ENCODE results near the gene WBP2. TPM values are rescaled to one million over a fixed set of nuclear protein-coding genes. Genes with fewer than 3 reads are reported as not detected.

Gene WBP2
- total and polyA plus RNA-seq, 5 donors from 2014 or later, result 77.7 to 118 (median 92.2) TPM

- no peak overlapping the region for H3K27ac Mint-ChIP-seq
- peaks cover 0 to 36% (median 13%) of the 10 kb centered on the region in 4 donors for H3K4me1 Mint-ChIP-seq
- H3K36me3 Mint-ChIP-seq, result peaks cover 6% of the 10 kb centered on the region
- peaks cover 27% of the 10 kb centered on the region for H3K4me1 ChIP-seq (ENCODE audit: control insufficient read depth, insufficient read depth, low read length, poor library complexity, severe bottlenecking)
- H3K27me3 ChIP-seq (ENCODE audit: control insufficient read depth, insufficient read depth, low read length), result no peaks in the 10 kb centered on the region
- no peaks in the 10 kb centered on the region for H3K9me3 ChIP-seq (ENCODE audit: control insufficient read depth in 2 of 2, low read length in 2 of 2)
- no peak overlapping the region for H3K4me3 Mint-ChIP-seq
- H3K9me3 Mint-ChIP-seq, result no peaks in the 10 kb centered on the region
- ATAC-seq (ENCODE audit: low read depth in 2 of 2) (no peak), DNase-seq (no peak)
- no peak overlapping the region for H3K27ac ChIP-seq (ENCODE audit: insufficient read depth, low read length, poor library complexity, severe bottlenecking)
- H3K27me3 Mint-ChIP-seq, result no peaks in the 10 kb centered on the region
- no peak overlapping the region for H3K4me3 ChIP-seq (ENCODE audit: low read depth, low read length)
- H3K36me3 ChIP-seq (ENCODE audit: control insufficient read depth, insufficient read depth, low read length), result peaks cover 36% of the 10 kb centered on the region
Observed at GRCh38 chr17:75825748-75826370, 29.3 kb downstream of the WBP2 start.

GRCh38 chr17:75825149-75825552 is 30.0 kb downstream of the WBP2 start:
- Mint-ChIP-seq H3K27ac (peak overlapping the region in 1 of 3 donors; percentile 73), H3K27me3 (no peaks in the 10 kb centered on the region), H3K4me3 (no peak overlapping the region), H3K9me3 (no peaks in the 10 kb centered on the region), H3K36me3 (peaks cover 8% of the 10 kb centered on the region), H3K4me1 (peaks cover 0 to 37% (median 13%) of the 10 kb centered on the region in 4 donors)
- Histone ChIP-seq H3K27me3 (ENCODE audit: control insufficient read depth, insufficient read depth, low read length) (no peaks in the 10 kb centered on the region), H3K27ac (ENCODE audit: insufficient read depth, low read length, poor library complexity, severe bottlenecking) (no peak overlapping the region), H3K36me3 (ENCODE audit: control insufficient read depth, insufficient read depth, low read length) (peaks cover 35% of the 10 kb centered on the region), H3K4me3 (ENCODE audit: low read depth, low read length) (no peak overlapping the region), H3K4me1 (ENCODE audit: control insufficient read depth, insufficient read depth, low read length, poor library complexity, severe bottlenecking) (peaks cover 27% of the 10 kb centered on the region), H3K9me3 (ENCODE audit: control insufficient read depth in 2 of 2, low read length in 2 of 2) (no peaks in the 10 kb centered on the region)
- ATAC-seq (ENCODE audit: low read depth in 2 of 2) (no peak), DNase-seq (no peak)

GRCh38 chr17:75824666-75825065 is 30.5 kb downstream of the WBP2 start:
- Histone ChIP-seq H3K4me1 (ENCODE audit: control insufficient read depth, insufficient read depth, low read length, poor library complexity, severe bottlenecking) (peaks cover 27% of the 10 kb centered on the region), H3K4me3 (ENCODE audit: low read depth, low read length) (no peak overlapping the region), H3K36me3 (ENCODE audit: control insufficient read depth, insufficient read depth, low read length) (peaks cover 34% of the 10 kb centered on the region), H3K27ac (ENCODE audit: insufficient read depth, low read length, poor library complexity, severe bottlenecking) (no peak overlapping the region), H3K9me3 (ENCODE audit: control insufficient read depth in 2 of 2, low read length in 2 of 2) (no peaks in the 10 kb centered on the region), H3K27me3 (ENCODE audit: control insufficient read depth, insufficient read depth, low read length) (no peaks in the 10 kb centered on the region)
- Mint-ChIP-seq H3K27ac (no peak overlapping the region), H3K27me3 (no peaks in the 10 kb centered on the region), H3K4me1 (peaks cover 0 to 35% (median 13%) of the 10 kb centered on the region in 4 donors), H3K4me3 (no peak overlapping the region), H3K9me3 (no peaks in the 10 kb centered on the region), H3K36me3 (peaks cover 8% of the 10 kb centered on the region)
- ATAC-seq (ENCODE audit: low read depth in 2 of 2) (no peak), DNase-seq (no peak)

GRCh38 chr17:75824050-75824552 is 31.0 kb downstream of the WBP2 start:
- H3K9me3 ChIP-seq (ENCODE audit: control insufficient read depth in 2 of 2, low read length in 2 of 2), result no peaks in the 10 kb centered on the region
- DNase-seq (no peak), ATAC-seq (ENCODE audit: low read depth in 2 of 2) (no peak)
- H3K36me3 ChIP-seq (ENCODE audit: control insufficient read depth, insufficient read depth, low read length), result peaks cover 38% of the 10 kb centered on the region
- Mint-ChIP-seq H3K9me3 (no peaks in the 10 kb centered on the region), H3K27ac (peak overlapping the region in 1 of 3 donors; percentile 42), H3K36me3 (peaks cover 12% of the 10 kb centered on the region), H3K27me3 (no peaks in the 10 kb centered on the region), H3K4me3 (no peak overlapping the region), H3K4me1 (peaks cover 0 to 35% (median 13%) of the 10 kb centered on the region in 4 donors)
- peaks cover 27% of the 10 kb centered on the region for H3K4me1 ChIP-seq (ENCODE audit: control insufficient read depth, insufficient read depth, low read length, poor library complexity, severe bottlenecking)
- no peaks in the 10 kb centered on the region for H3K27me3 ChIP-seq (ENCODE audit: control insufficient read depth, insufficient read depth, low read length)
- H3K4me3 ChIP-seq (ENCODE audit: low read depth, low read length), result no peak overlapping the region
- H3K27ac ChIP-seq (ENCODE audit: insufficient read depth, low read length, poor library complexity, severe bottlenecking), result no peak overlapping the region

GRCh38 chr17:75823257-75824041 is 31.7 kb downstream of the WBP2 start:
- DNase-seq (no peak), ATAC-seq (ENCODE audit: low read depth in 2 of 2) (no peak)
- peaks cover 27% of the 10 kb centered on the region for H3K4me1 ChIP-seq (ENCODE audit: control insufficient read depth, insufficient read depth, low read length, poor library complexity, severe bottlenecking)
- no peaks in the 10 kb centered on the region for H3K9me3 ChIP-seq (ENCODE audit: control insufficient read depth in 2 of 2, low read length in 2 of 2)
- H3K27ac Mint-ChIP-seq, result peak overlapping the region in 2 of 3 donors; percentile 42 to 43
- H3K4me3 ChIP-seq (ENCODE audit: low read depth, low read length), result no peak overlapping the region
- H3K36me3 Mint-ChIP-seq, result peaks cover 15% of the 10 kb centered on the region
- H3K4me1 Mint-ChIP-seq, result peaks cover 0 to 35% (median 13%) of the 10 kb centered on the region in 4 donors
- H3K27me3 ChIP-seq (ENCODE audit: control insufficient read depth, insufficient read depth, low read length), result no peaks in the 10 kb centered on the region
- H3K4me3 Mint-ChIP-seq, result no peak overlapping the region
- peaks cover 38% of the 10 kb centered on the region for H3K36me3 ChIP-seq (ENCODE audit: control insufficient read depth, insufficient read depth, low read length)
- H3K27ac ChIP-seq (ENCODE audit: insufficient read depth, low read length, poor library complexity, severe bottlenecking), result no peak overlapping the region
- H3K9me3 Mint-ChIP-seq, result no peaks in the 10 kb centered on the region
- no peaks in the 10 kb centered on the region for H3K27me3 Mint-ChIP-seq

- Mint-ChIP-seq H3K27ac (peak overlapping the region in 1 of 3 donors; percentile 43), H3K9me3 (no peaks in the 10 kb centered on the region), H3K4me3 (no peak overlapping the region), H3K27me3 (no peaks in the 10 kb centered on the region), H3K36me3 (peaks cover 11% of the 10 kb centered on the region), H3K4me1 (peaks cover 0 to 29% (median 10%) of the 10 kb centered on the region in 4 donors)
- ATAC-seq (ENCODE audit: low read depth in 2 of 2), result no peak
- Histone ChIP-seq H3K4me1 (ENCODE audit: control insufficient read depth, insufficient read depth, low read length, poor library complexity, severe bottlenecking) (peaks cover 22% of the 10 kb centered on the region), H3K9me3 (ENCODE audit: control insufficient read depth in 2 of 2, low read length in 2 of 2) (no peaks in the 10 kb centered on the region), H3K4me3 (ENCODE audit: low read depth, low read length) (no peak overlapping the region), H3K27me3 (ENCODE audit: control insufficient read depth, insufficient read depth, low read length) (no peaks in the 10 kb centered on the region), H3K27ac (ENCODE audit: insufficient read depth, low read length, poor library complexity, severe bottlenecking) (no peak overlapping the region), H3K36me3 (ENCODE audit: control insufficient read depth, insufficient read depth, low read length) (peaks cover 35% of the 10 kb centered on the region)
- no peak for DNase-seq
Observed at GRCh38 chr17:75822800-75823166, 32.4 kb downstream of the WBP2 start.

GRCh38 chr17:75822119-75822799 is 32.9 kb downstream of the WBP2 start:
- Histone ChIP-seq H3K9me3 (ENCODE audit: control insufficient read depth in 2 of 2, low read length in 2 of 2) (no peaks in the 10 kb centered on the region), H3K4me1 (ENCODE audit: control insufficient read depth, insufficient read depth, low read length, poor library complexity, severe bottlenecking) (peaks cover 16% of the 10 kb centered on the region), H3K4me3 (ENCODE audit: low read depth, low read length) (no peak overlapping the region), H3K27me3 (ENCODE audit: control insufficient read depth, insufficient read depth, low read length) (no peaks in the 10 kb centered on the region), H3K27ac (ENCODE audit: insufficient read depth, low read length, poor library complexity, severe bottlenecking) (peak overlapping the region; percentile 50), H3K36me3 (ENCODE audit: control insufficient read depth, insufficient read depth, low read length) (peaks cover 37% of the 10 kb centered on the region)
- Mint-ChIP-seq H3K9me3 (no peaks in the 10 kb centered on the region), H3K4me3 (peak overlapping the region in 1 of 4 donors; percentile 35), H3K27me3 (no peaks in the 10 kb centered on the region), H3K27ac (peak overlapping the region in 2 of 3 donors; percentile 76 to 82), H3K4me1 (peaks cover 0 to 26% (median 9%) of the 10 kb centered on the region in 4 donors), H3K36me3 (peaks cover 11% of the 10 kb centered on the region)
- DNase-seq, result peak in 2 of 3 donors; percentile 33 to 69
- ATAC-seq (ENCODE audit: low read depth in 2 of 2), result peak; percentile 52 to 78

Measured in CD4-positive, CD25-positive, alpha-beta regulatory T cell (primary cell).